ENCODE results near the gene ORM1. TPM values are rescaled to one million over a fixed set of nuclear protein-coding genes. Genes with fewer than 3 reads are reported as not detected.
"Not testable (repeated sequence)": the region's sequence is repeated elsewhere in the genome, so short reads cannot be mapped to it uniquely, and the experiment has no call there.

The ORM1 gene
- total and polyA plus RNA-seq, 10 of the 15 experiments (the other 5 are each of a cell fraction or from before 2014, with no cell fraction given): 4.4 TPM; not detected in 9

- Histone ChIP-seq H3K4me3 (no peak overlapping the region), H4K20me1 (ENCODE audit: control insufficient read depth, insufficient read depth) (no peaks in the 10 kb centered on the region), H3K4me2 (ENCODE audit: control insufficient read depth, insufficient read depth) (no peak overlapping the region), H3K36me3 (ENCODE audit: control insufficient read depth in 2 of 2, insufficient read depth in 2 of 2, low read length in 1 of 2) (no peaks in the 10 kb centered on the region), H2AFZ (ENCODE audit: control insufficient read depth, low read depth, low read length) (no peak overlapping the region), H3K79me2 (ENCODE audit: control insufficient read depth, insufficient read depth, low read length) (no peaks in the 10 kb centered on the region), H3K4me1 (ENCODE audit: control insufficient read depth, insufficient read depth, low read length) (no peaks in the 10 kb centered on the region), H3K9me3 (replicated peaks; ENCODE audit: control insufficient read depth, insufficient read depth, low read length) (no peaks in the 10 kb centered on the region; the same call in 2 of the 3 replicates), H3K27ac (ENCODE audit: control insufficient read depth, insufficient read depth) (no peak overlapping the region), H3K27me3 (replicated peaks in 1 of 2; ENCODE audit: control insufficient read depth in 2 of 2, insufficient read depth in 2 of 2, low read length in 1 of 2) (no peaks in the 10 kb centered on the region), H3K9ac (ENCODE audit: control insufficient read depth, insufficient read depth, low read length) (no peak overlapping the region)
- no peak for FAIRE-seq
- WGBS (ENCODE audit: insufficient coverage, insufficient replicate concordance, low lambda C conversion rate, missing lambda C conversion rate): 35% methylated on average over 8 of the region's 8 CpGs
- no TSS peak for BruUV-seq (replicated peaks)
- DNase-seq (ENCODE audit: low read depth, low spot score): no peak
- RAD21 ChIA-PET (ENCODE audit: unreplicated experiment): no interaction called here
- intact Hi-C loops (cut with micrococcal nuclease; ENCODE audit: unreplicated experiment) (no loop called here), in situ Hi-C loops (cut with MboI) (no loop called here)
- POLR2A ChIA-PET: no interaction called here
- TF ChIP-seq BHLHE40 (IDR thresholded peaks at IDR 0.05; ENCODE audit: borderline replicate concordance in 1 of 2, low read depth in 2 of 2, low read length in 1 of 2) (no peak), KDM1A (IDR thresholded peaks at IDR 0.05; ENCODE audit: borderline replicate concordance) (no peak), RAD51 (IDR thresholded peaks at IDR 0.05) (no peak), HDAC6 (IDR thresholded peaks at IDR 0.05; ENCODE audit: unreplicated experiment) (no peak), FOS (IDR thresholded peaks at IDR 0.05; ENCODE audit: borderline replicate concordance, extremely low read depth, insufficient read length) (no peak), TARDBP (IDR thresholded peaks at IDR 0.05; ENCODE audit: borderline replicate concordance) (no peak), TAF1 (IDR thresholded peaks at IDR 0.05; ENCODE audit: borderline replicate concordance, low read depth, low read length) (no peak)
- CTCF ChIA-PET: no interaction called here
- ATAC-seq: no peak
- SMC1A ChIA-PET (ENCODE audit: uncharacterized antibody, unreplicated experiment): no interaction called here
Observed at GRCh38 chr9:114324492-114324891, 1.6 kb downstream of the ORM1 start.

GRCh38 chr9:114324965-114325364 lies 2.1 kb downstream of the ORM1 start:
- intact Hi-C loops (cut with micrococcal nuclease; ENCODE audit: unreplicated experiment); CTCF ChIA-PET; H3K79me2 ChIP-seq (ENCODE audit: control insufficient read depth, insufficient read depth, low read length); H3K4me1 ChIP-seq (ENCODE audit: control insufficient read depth, insufficient read depth, low read length); H3K9me3 ChIP-seq (replicated peaks; ENCODE audit: control insufficient read depth, insufficient read depth, low read length); H3K9ac ChIP-seq (ENCODE audit: control insufficient read depth, insufficient read depth, low read length); RAD21 ChIA-PET (ENCODE audit: unreplicated experiment); FAIRE-seq; H3K4me2 ChIP-seq (ENCODE audit: control insufficient read depth, insufficient read depth); POLR2A ChIA-PET; H3K27ac ChIP-seq (ENCODE audit: control insufficient read depth, insufficient read depth); H3K4me3 ChIP-seq; DNase-seq (ENCODE audit: low read depth, low spot score); H3K36me3 ChIP-seq (ENCODE audit: control insufficient read depth in 2 of 2, insufficient read depth in 2 of 2, low read length in 1 of 2); in situ Hi-C loops (cut with MboI); H3K27me3 ChIP-seq (replicated peaks in 1 of 2; ENCODE audit: control insufficient read depth in 2 of 2, insufficient read depth in 2 of 2, low read length in 1 of 2); ATAC-seq; SMC1A ChIA-PET (ENCODE audit: uncharacterized antibody, unreplicated experiment); H2AFZ ChIP-seq (ENCODE audit: control insufficient read depth, low read depth, low read length); BruUV-seq (replicated peaks); H4K20me1 ChIP-seq (ENCODE audit: control insufficient read depth, insufficient read depth): not testable (repeated sequence)
- WGBS (ENCODE audit: insufficient coverage, insufficient replicate concordance, low lambda C conversion rate, missing lambda C conversion rate): 21% methylated on average over 7 of the region's 9 CpGs

DNA sequence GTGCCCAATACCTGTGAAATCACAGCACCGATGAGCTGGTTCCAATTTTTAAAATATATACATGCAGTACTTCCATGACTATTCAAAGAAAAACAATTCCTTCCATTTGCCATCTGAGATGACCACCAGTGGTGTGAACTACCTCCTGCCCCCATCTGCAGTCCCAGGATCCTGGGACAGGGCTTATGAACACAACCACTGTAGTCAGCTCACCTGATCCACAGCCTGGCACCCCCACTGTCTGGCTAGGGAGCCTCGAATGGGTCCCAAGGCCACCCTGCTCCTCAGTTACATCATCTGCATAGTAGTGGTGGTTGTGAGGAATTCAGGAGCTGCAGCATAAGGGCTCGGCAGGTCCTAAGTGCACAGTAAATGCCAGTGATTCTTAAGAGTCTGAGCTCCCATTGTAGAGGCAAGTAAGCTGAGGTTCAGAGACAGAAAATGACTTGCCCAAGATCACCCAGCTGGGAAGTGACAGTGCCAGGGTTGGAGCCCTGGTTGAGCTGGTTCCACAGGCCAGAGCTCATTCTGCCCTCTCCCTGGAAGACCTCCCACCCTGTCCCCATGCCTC lies 2.9 kb downstream of the ORM1 start:
- H3K4me3 ChIP-seq; SMC1A ChIA-PET (ENCODE audit: uncharacterized antibody, unreplicated experiment); H3K9me3 ChIP-seq (replicated peaks; ENCODE audit: control insufficient read depth, insufficient read depth, low read length); H3K36me3 ChIP-seq (ENCODE audit: control insufficient read depth in 2 of 2, insufficient read depth in 2 of 2, low read length in 1 of 2); H3K79me2 ChIP-seq (ENCODE audit: control insufficient read depth, insufficient read depth, low read length); in situ Hi-C loops (cut with MboI); FAIRE-seq; BruUV-seq (replicated peaks); H3K27me3 ChIP-seq (replicated peaks in 1 of 2; ENCODE audit: control insufficient read depth in 2 of 2, insufficient read depth in 2 of 2, low read length in 1 of 2); RAD21 ChIA-PET (ENCODE audit: unreplicated experiment); H3K4me1 ChIP-seq (ENCODE audit: control insufficient read depth, insufficient read depth, low read length); H3K9ac ChIP-seq (ENCODE audit: control insufficient read depth, insufficient read depth, low read length); DNase-seq (ENCODE audit: low read depth, low spot score); H2AFZ ChIP-seq (ENCODE audit: control insufficient read depth, low read depth, low read length); H4K20me1 ChIP-seq (ENCODE audit: control insufficient read depth, insufficient read depth); intact Hi-C loops (cut with micrococcal nuclease; ENCODE audit: unreplicated experiment); CTCF ChIA-PET; POLR2A ChIA-PET; H3K27ac ChIP-seq (ENCODE audit: control insufficient read depth, insufficient read depth); ATAC-seq; H3K4me2 ChIP-seq (ENCODE audit: control insufficient read depth, insufficient read depth): not testable (repeated sequence)
- 15% methylated on average over 3 of the region's 3 CpGs for WGBS (ENCODE audit: insufficient coverage, insufficient replicate concordance, low lambda C conversion rate, missing lambda C conversion rate)

Data from GM12878 (cell line).